Activated naive CD4-positive, alpha-beta T cell treated with anti-CD3 and anti-CD28 coated beads, Interleukin-2, amount 50 U/mL, for 72 hours (primary cell): ENCODE data around the gene ZNF627. TPM values are rescaled to one million over a fixed set of nuclear protein-coding genes. Genes with fewer than 3 reads are reported as not detected.
"Not testable (repeated sequence)": the region's sequence is repeated elsewhere in the genome, so short reads cannot be mapped to it uniquely, and the experiment has no call there.

ENCODE experiments used
- ATAC-seq, 2 donors: fragments of 150-1000 bp; cut with Tn5 transposase; 2 replicates each; pipeline ENCODE4 v1.10.0; 2021; ENCODE audit warnings: mild to moderate bottlenecking in 2 of 2, moderate library complexity in 2 of 2
- DNase-seq, 2 donors: peaks; one replicate each; pipeline ENCODE4 v3.0.0; 2021 to 2022; ENCODE audit warnings: low spot score in 2 of 2
- H3K27ac Mint-ChIP-seq, 2 donors: one replicate each; pipeline ENCODE4 v1.8.0; 2022; ENCODE audit warnings: mild to moderate bottlenecking in 2 of 2, mixed read lengths in 2 of 2
- H3K36me3 Mint-ChIP-seq, 2 donors: one replicate each; pipeline ENCODE4 v1.8.0; 2022; ENCODE audit warnings: mixed read lengths in 2 of 2
- H3K9me3 Mint-ChIP-seq, 2 donors: one replicate each; pipeline ENCODE4 v1.8.0; 2022; ENCODE audit warnings: mixed read lengths in 2 of 2
- total RNA-seq, 2 donors: library from RNA; stranded (reverse); gene quantifications; one replicate each; pipeline ENCODE4 v1.2.3, GENCODE V29; 2022

The ZNF627 gene
- total RNA-seq, 2 donors from 2014 or later = 5.8 to 6.7 TPM

GRCh38 chr19:11598103-11598483 lies 810 bp downstream of the ZNF627 start:
- no peak for ATAC-seq

GRCh38 chr19:11598746-11599145 lies 1.5 kb downstream of the ZNF627 start:
- ATAC-seq (no peak), DNase-seq (no peak)
- H3K27ac Mint-ChIP-seq = peak overlapping the region in 1 of 2 donors; percentile 22
- peaks cover 0 to 13% of the 10 kb centered on the region in 2 donors for H3K9me3 Mint-ChIP-seq
- H3K36me3 Mint-ChIP-seq = peaks cover 5 to 19% of the 10 kb centered on the region in 2 donors

More at GRCh38 chr19:11598103-11598483, 810 bp downstream of the ZNF627 start:
- no peak for DNase-seq
- peaks cover 5 to 17% of the 10 kb centered on the region in 2 donors for H3K36me3 Mint-ChIP-seq
- peaks cover 0 to 12% of the 10 kb centered on the region in 2 donors for H3K9me3 Mint-ChIP-seq
- H3K27ac Mint-ChIP-seq = peak overlapping the region; percentile 90 to 92

- peak overlapping the region in 1 of 2 donors; percentile 22 for H3K27ac Mint-ChIP-seq
- H3K36me3 Mint-ChIP-seq = peaks cover 10 to 24% of the 10 kb centered on the region in 2 donors
- H3K9me3 Mint-ChIP-seq = peaks cover 4 to 16% of the 10 kb centered on the region in 2 donors
- not testable (repeated sequence) for ATAC-seq, DNase-seq
Observed at GRCh38 chr19:11599704-11600103, 2.4 kb downstream of the ZNF627 start.

GRCh38 chr19:11606484-11606883 lies 9.2 kb downstream of the ZNF627 start:
- ATAC-seq = no peak
- H3K36me3 Mint-ChIP-seq = peaks cover 31 to 53% of the 10 kb centered on the region in 2 donors

GRCh38 chr19:11611730-11612129 lies 14.4 kb downstream of the ZNF627 start:
- DNase-seq (no peak), ATAC-seq (no peak)
- Mint-ChIP-seq H3K36me3 (peaks cover 20 to 44% of the 10 kb centered on the region in 2 donors), H3K27ac (no peak overlapping the region), H3K9me3 (peaks cover 5 to 14% of the 10 kb centered on the region in 2 donors)

More at GRCh38 chr19:11606484-11606883, 9.2 kb downstream of the ZNF627 start:
- H3K9me3 Mint-ChIP-seq = peaks cover 11 to 34% of the 10 kb centered on the region in 2 donors
- DNase-seq = no peak
- H3K27ac Mint-ChIP-seq = no peak overlapping the region

- H3K36me3 Mint-ChIP-seq = peaks cover 25 to 44% of the 10 kb centered on the region in 2 donors
- DNase-seq (no peak), ATAC-seq (peak in 1 of 2 donors; percentile 54)
- H3K9me3 Mint-ChIP-seq = peaks cover 17% of the 10 kb centered on the region in 2 donors
- H3K27ac Mint-ChIP-seq = peak overlapping the region in 1 of 2 donors; percentile 50
Observed at GRCh38 chr19:11612816-11613511, 15.7 kb downstream of the ZNF627 start.

- Mint-ChIP-seq H3K36me3 (peaks cover 43 to 83% of the 10 kb centered on the region in 2 donors), H3K9me3 (peaks cover 22 to 26% of the 10 kb centered on the region in 2 donors), H3K27ac (no peak overlapping the region)
- DNase-seq = no peak
- ATAC-seq = no peak
Observed at GRCh38 chr19:11617180-11618062, 20.1 kb downstream of the ZNF627 start.

GRCh38 chr19:11620553-11620952 lies 23.3 kb downstream of the ZNF627 start:
- H3K36me3 Mint-ChIP-seq = peaks cover 37 to 60% of the 10 kb centered on the region in 2 donors
- no peak for DNase-seq
- H3K9me3 Mint-ChIP-seq = peaks cover 19 to 26% of the 10 kb centered on the region in 2 donors
- ATAC-seq = no peak
- no peak overlapping the region for H3K27ac Mint-ChIP-seq

- Mint-ChIP-seq H3K36me3 (peaks cover 24 to 47% of the 10 kb centered on the region in 2 donors), H3K9me3 (peaks cover 10 to 18% of the 10 kb centered on the region in 2 donors)
- DNase-seq, H3K27ac Mint-ChIP-seq, ATAC-seq: not testable (repeated sequence)
Observed at GRCh38 chr19:11622401-11622800, 25.1 kb downstream of the ZNF627 start.

GRCh38 chr19:11624069-11624463 lies 26.8 kb downstream of the ZNF627 start:
- DNase-seq = no peak

GRCh38 chr19:11626252-11626651 lies 29.0 kb downstream of the ZNF627 start:
- no peak overlapping the region for H3K27ac Mint-ChIP-seq
- ATAC-seq = no peak
- no peak for DNase-seq
- H3K9me3 Mint-ChIP-seq = peaks cover 0 to 10% of the 10 kb centered on the region in 2 donors
- peaks cover 2 to 13% of the 10 kb centered on the region in 2 donors for H3K36me3 Mint-ChIP-seq

More at GRCh38 chr19:11624069-11624463, 26.8 kb downstream of the ZNF627 start:
- Mint-ChIP-seq H3K27ac (peak overlapping the region in 1 of 2 donors; percentile 1), H3K9me3 (peaks cover 0 to 9% of the 10 kb centered on the region in 2 donors), H3K36me3 (peaks cover 11 to 30% of the 10 kb centered on the region in 2 donors)
- ATAC-seq = peak; percentile 58 to 72

GRCh38 chr19:11633223-11633622 lies 35.9 kb downstream of the ZNF627 start:
- DNase-seq = no peak
- no peak overlapping the region for H3K27ac Mint-ChIP-seq
- H3K9me3 Mint-ChIP-seq = peaks cover 11 to 19% of the 10 kb centered on the region in 2 donors

GRCh38 chr19:11634018-11634662 lies 36.9 kb downstream of the ZNF627 start:
- Mint-ChIP-seq H3K9me3 (peaks cover 11 to 19% of the 10 kb centered on the region in 2 donors), H3K36me3 (peaks cover 14 to 20% of the 10 kb centered on the region in 2 donors)
- DNase-seq, ATAC-seq, H3K27ac Mint-ChIP-seq: not testable (repeated sequence)

More at GRCh38 chr19:11633223-11633622, 35.9 kb downstream of the ZNF627 start:
- ATAC-seq = no peak
- peaks cover 14 to 20% of the 10 kb centered on the region in 2 donors for H3K36me3 Mint-ChIP-seq

GRCh38 chr19:11639245-11639601 lies 41.9 kb downstream of the ZNF627 start:
- Mint-ChIP-seq H3K27ac (no peak overlapping the region), H3K9me3 (peaks cover 0 to 5% of the 10 kb centered on the region in 2 donors), H3K36me3 (no peaks in the 10 kb centered on the region)
- no peak for DNase-seq
- ATAC-seq = peak; percentile 13 to 26

GRCh38 chr19:11639602-11640471 lies 42.6 kb downstream of the ZNF627 start:
- Mint-ChIP-seq H3K36me3 (no peaks in the 10 kb centered on the region), H3K27ac (no peak overlapping the region)
- peak; percentile 100 for ATAC-seq

More at GRCh38 chr19:11639602-11640471, 42.6 kb downstream of the ZNF627 start:
- DNase-seq = peak; percentile 93 to 96
- peaks cover 0 to 5% of the 10 kb centered on the region in 2 donors for H3K9me3 Mint-ChIP-seq
